Measurements from ENCODE around the gene ZNF784.

GRCh38 chr19:55656552-55656951, 32.2 kb upstream of the ZNF784 start:
- TF ChIP-seq USF1 (IDR thresholded peaks at IDR 0.05) = no peak
- TF ChIP-seq FOXM1 (IDR thresholded peaks at IDR 0.05; ENCODE audit: borderline replicate concordance, low read depth) = no peak

Data from Ishikawa (cell line).